Tibial nerve (tissue), 4 donors: Measurements from ENCODE around the gene TBC1D14.

ENCODE experiments used
- CTCF ChIP-seq, 5 experiments: fragments of 200-600 bp in 3 of 5; fragments of 450-650 bp in 2 of 5; sonication (generic) in 3 of 5; IDR thresholded peaks; one replicate each; pipeline ENCODE4 v1.5.1; 2016 to 2019; ENCODE audit warnings: antibody characterized with exemption in 5 of 5, mild to moderate bottlenecking in 3 of 5, moderate library complexity in 2 of 5
- EP300 ChIP-seq, 2 donors: sonication (generic); formaldehyde crosslinking; IDR thresholded peaks; one replicate each; pipeline ENCODE4 v1.6.1; 2017; ENCODE audit warnings: antibody characterized with exemption in 2 of 2, mild to moderate bottlenecking in 1 of 2
- POLR2A ChIP-seq, 2 donors: fragments of 450-650 bp; IDR thresholded peaks; one replicate each; pipeline ENCODE4 v1.6.1; 2017; ENCODE audit warnings: antibody characterized with exemption in 2 of 2, mild to moderate bottlenecking in 2 of 2, moderate library complexity in 2 of 2

- TF ChIP-seq CTCF (IDR thresholded peaks at IDR 0.05), result no peak
- no peak for TF ChIP-seq POLR2A (IDR thresholded peaks at IDR 0.05)
- TF ChIP-seq EP300 (IDR thresholded peaks at IDR 0.05), result no peak
Measured at GRCh38 chr4:6944301-6945051, 34.9 kb downstream of the TBC1D14 start.
